Uterus (tissue), 4 donors: Measurements from ENCODE around the gene HSPB6. TPM values are rescaled to one million over a fixed set of nuclear protein-coding genes. Genes with fewer than 3 reads are reported as not detected.
"Not testable (repeated sequence)": the region's sequence is repeated elsewhere in the genome, so short reads cannot be mapped to it uniquely, and the experiment has no call there.

Source experiments
- DNase-seq, 2 donors: peaks; one replicate each; pipeline ENCODE4 v3.0.0-alpha.2; 2019 to 2020
- H3K27ac ChIP-seq, 2 donors: fragments of 200-600 bp; sonication (generic); 1 replicate in 1 of 2; 2 replicates in 1 of 2; pipeline ENCODE4 v1.5.1; 2016 to 2018
- H3K27me3 ChIP-seq, 2 donors: fragments of 200-600 bp; sonication (generic); one replicate each; pipeline ENCODE4 v1.5.1; 2018 to 2019; ENCODE audit warnings: control low read depth in 1 of 2
- H3K36me3 ChIP-seq, 2 donors: fragments of 200-600 bp; sonication (generic); one replicate each; pipeline ENCODE4 v1.5.1; 2019; ENCODE audit warnings: control low read depth in 1 of 2
- H3K4me1 ChIP-seq, 2 donors: fragments of 200-600 bp; sonication (generic); one replicate each; pipeline ENCODE4 v1.5.1; 2018 to 2019; ENCODE audit warnings: control low read depth in 1 of 2
- H3K4me3 ChIP-seq, 2 donors: fragments of 200-600 bp; sonication (generic); 1 replicate in 1 of 2; 2 replicates in 1 of 2; pipeline ENCODE4 v1.5.1; 2018 to 2019; ENCODE audit warnings: mild to moderate bottlenecking in 1 of 2
- H3K9me3 ChIP-seq, 2 donors: fragments of 200-600 bp; sonication (generic); one replicate each; pipeline ENCODE4 v1.5.1; 2019; ENCODE audit warnings: control low read depth in 1 of 2
- CTCF ChIP-seq, 4 experiments: fragments of 200-600 bp in 2 of 4; fragments of 450-650 bp in 2 of 4; sonication (generic) in 2 of 4; IDR thresholded peaks; one replicate each; pipeline ENCODE4 v1.5.1; 2016 to 2019; ENCODE audit warnings: antibody characterized with exemption in 4 of 4, mild to moderate bottlenecking in 2 of 4, moderate library complexity in 1 of 4
- POLR2A ChIP-seq, 2 donors: fragments of 450-650 bp; IDR thresholded peaks; one replicate each; pipeline ENCODE4 v1.6.1; 2016; ENCODE audit warnings: antibody characterized with exemption in 2 of 2, mild to moderate bottlenecking in 1 of 2, moderate library complexity in 1 of 2
- intact Hi-C: fragments of 100-400 bp; cut with DNase I; formaldehyde crosslinking; loops from one replicate; pipeline ENCODE4 v1.15.1; 2023; ENCODE audit warnings: low total_unique reads
- total RNA-seq, 4 donors: library from RNA; depleted of rRNA in 3 of 4; stranded (reverse); fragments of >200 nt in 3 of 4; gene quantifications; one replicate each; pipeline versions ENCODE4 v1.1.0 to v1.2.4, GENCODE V29; 2014 to 2023
- donor health status: DM: yes; HTN: yes; CAD: no.

The HSPB6 gene
- total RNA-seq, 4 donors from 2014 or later = 24.5 to 217 (median 134) TPM

DNA sequence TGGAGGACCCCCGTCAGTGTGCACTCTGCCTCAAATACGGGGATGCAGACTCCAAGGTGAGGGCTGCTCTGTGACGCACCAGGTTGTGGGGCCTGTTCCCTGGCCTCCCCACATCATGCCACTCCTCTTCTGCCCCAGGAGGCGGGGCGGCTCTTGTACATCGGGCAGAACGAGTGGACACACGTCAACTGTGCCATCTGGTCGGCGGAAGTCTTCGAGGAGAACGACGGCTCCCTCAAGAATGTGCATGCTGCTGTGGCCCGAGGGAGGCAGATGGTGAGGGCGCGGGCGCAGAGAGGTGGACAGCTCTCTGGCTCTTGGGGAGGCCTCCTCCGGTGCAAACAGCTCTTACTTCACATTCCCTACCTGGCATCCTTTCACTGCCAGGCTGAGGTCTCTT is 27.8 kb downstream of the HSPB6 start:
- no peak for DNase-seq
- H3K36me3 ChIP-seq = no peaks in the 10 kb centered on the region
- no peaks in the 10 kb centered on the region for H3K27me3 ChIP-seq
- no peaks in the 10 kb centered on the region for H3K4me1 ChIP-seq
- intact Hi-C loops = no loop called here
- no peaks in the 10 kb centered on the region for H3K9me3 ChIP-seq
- TF ChIP-seq POLR2A (IDR thresholded peaks at IDR 0.05) (no peak), CTCF (IDR thresholded peaks at IDR 0.05) (no peak)
- H3K27ac ChIP-seq = no peak overlapping the region
- no peak overlapping the region for H3K4me3 ChIP-seq

- H3K27ac ChIP-seq = no peak overlapping the region
- H3K9me3 ChIP-seq = no peaks in the 10 kb centered on the region
- intact Hi-C loops = no loop called here
- no peak overlapping the region for H3K4me3 ChIP-seq
- no peak for DNase-seq
- no peaks in the 10 kb centered on the region for H3K4me1 ChIP-seq
- no peaks in the 10 kb centered on the region for H3K27me3 ChIP-seq
- no peak for TF ChIP-seq POLR2A (IDR thresholded peaks at IDR 0.05)
- no peaks in the 10 kb centered on the region for H3K36me3 ChIP-seq
These were observed 28.7 kb downstream of the HSPB6 start for GRCh38 chr19:35727956-35728706.

- intact Hi-C loops = no loop called here
- no peak overlapping the region for H3K27ac ChIP-seq
- H3K9me3 ChIP-seq = no peaks in the 10 kb centered on the region
- no peaks in the 10 kb centered on the region for H3K4me1 ChIP-seq
- no peaks in the 10 kb centered on the region for H3K27me3 ChIP-seq
- TF ChIP-seq CTCF (IDR thresholded peaks at IDR 0.05) (no peak), POLR2A (IDR thresholded peaks at IDR 0.05) (no peak)
- no peaks in the 10 kb centered on the region for H3K36me3 ChIP-seq
- DNase-seq = no peak
- no peak overlapping the region for H3K4me3 ChIP-seq
These were observed 29.5 kb downstream of the HSPB6 start for GRCh38 chr19:35727053-35727955.

DNA sequence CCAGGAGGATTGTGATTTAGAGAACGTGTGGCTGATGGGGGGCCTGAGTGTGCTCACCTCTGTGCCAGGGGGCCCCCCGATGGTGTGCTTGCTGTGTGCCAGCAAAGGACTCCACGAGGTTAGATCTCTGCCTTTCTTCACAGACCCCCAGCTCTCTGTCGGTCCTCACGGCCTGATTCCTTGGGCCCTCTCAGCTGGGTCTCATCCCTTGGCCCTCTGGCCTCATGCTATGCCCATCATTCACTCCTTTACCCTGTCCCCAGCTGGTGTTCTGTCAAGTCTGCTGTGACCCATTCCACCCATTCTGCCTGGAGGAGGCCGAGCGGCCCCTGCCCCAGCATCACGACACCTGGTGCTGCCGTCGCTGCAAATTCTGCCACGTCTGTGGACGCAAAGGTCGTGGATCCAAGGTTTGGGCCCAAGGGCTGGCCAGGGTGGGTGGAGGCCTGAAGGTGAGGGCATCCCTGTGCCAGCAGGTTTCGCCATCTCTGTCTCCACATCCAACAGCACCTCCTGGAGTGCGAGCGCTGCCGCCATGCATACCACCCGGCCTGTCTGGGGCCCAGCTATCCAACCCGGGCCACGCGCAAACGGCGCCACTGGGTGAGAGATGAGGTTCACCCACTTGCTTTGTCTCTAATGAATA is 31.5 kb downstream of the HSPB6 start:
- intact Hi-C loops = no loop called here
- H3K36me3 ChIP-seq = no peaks in the 10 kb centered on the region
- H3K4me3 ChIP-seq = no peak overlapping the region
- no peaks in the 10 kb centered on the region for H3K9me3 ChIP-seq
- H3K27me3 ChIP-seq = no peaks in the 10 kb centered on the region
- no peak for DNase-seq
- no peak overlapping the region for H3K27ac ChIP-seq
- no peaks in the 10 kb centered on the region for H3K4me1 ChIP-seq
- TF ChIP-seq CTCF (IDR thresholded peaks at IDR 0.05) (no peak), POLR2A (IDR thresholded peaks at IDR 0.05) (no peak)

GRCh38 chr19:35724560-35724959 is 32.3 kb downstream of the HSPB6 start:
- no peak for DNase-seq
- Histone ChIP-seq H3K27ac (no peak overlapping the region), H3K4me1 (no peaks in the 10 kb centered on the region), H3K27me3 (no peaks in the 10 kb centered on the region), H3K36me3 (no peaks in the 10 kb centered on the region), H3K9me3 (no peaks in the 10 kb centered on the region), H3K4me3 (no peak overlapping the region)
- intact Hi-C loops = no loop called here
- TF ChIP-seq CTCF (IDR thresholded peaks at IDR 0.05) = no peak
- no peak for TF ChIP-seq POLR2A (IDR thresholded peaks at IDR 0.05)

DNA sequence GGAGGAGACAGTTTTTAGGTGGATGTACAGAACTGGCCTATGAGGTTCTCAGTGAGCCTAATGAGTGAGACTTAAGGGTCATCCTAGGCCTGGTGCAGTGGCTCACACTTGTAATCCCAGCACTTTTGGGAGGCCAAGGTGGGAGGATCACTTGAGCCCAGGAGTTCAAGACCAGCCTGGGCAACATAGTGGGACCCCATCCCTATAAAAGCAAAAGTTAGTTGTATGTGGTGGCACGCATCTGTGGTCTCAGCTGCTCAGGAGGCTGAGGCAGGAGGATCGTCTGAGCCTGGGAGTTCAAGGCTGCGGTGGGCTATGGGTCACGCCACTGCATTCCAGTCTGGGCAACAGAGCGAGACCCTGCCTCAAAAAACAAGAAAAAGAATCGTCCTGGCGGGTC is 32.7 kb downstream of the HSPB6 start:
- H3K27me3 ChIP-seq, H3K36me3 ChIP-seq: not testable (repeated sequence)

More for the DNA sequence above, 32.7 kb downstream of the HSPB6 start:
- H3K4me1 ChIP-seq, DNase-seq, H3K27ac ChIP-seq, H3K4me3 ChIP-seq, intact Hi-C loops, H3K9me3 ChIP-seq: not testable (repeated sequence)
